HEK293T (cell line): Measurements from ENCODE around the gene PHF13.

ENCODE experiments used
- ARNT ChIP-seq: fragments of 450-650 bp; IDR thresholded peaks from 2 replicates; pipeline ENCODE4 v1.6.1; 2017; ENCODE audit warnings: mild to moderate bottlenecking
- BHLHE40 ChIP-seq: fragments of 450-650 bp; IDR thresholded peaks from 2 replicates; pipeline ENCODE4 v1.6.1; 2016; ENCODE audit warnings: mild to moderate bottlenecking, moderate library complexity, borderline replicate concordance
- CTBP1 ChIP-seq: fragments of 450-650 bp; IDR thresholded peaks from 2 replicates; pipeline ENCODE4 v1.6.1; 2016; ENCODE audit warnings: borderline replicate concordance
- ELF4 ChIP-seq: fragments of 450-650 bp; IDR thresholded peaks from 2 replicates; pipeline ENCODE4 v1.6.1; 2017; ENCODE audit warnings: antibody characterized with exemption
- FOXA1 ChIP-seq: fragments of 450-650 bp; IDR thresholded peaks from 2 replicates; pipeline ENCODE4 v1.6.1; 2016; ENCODE audit warnings: mild to moderate bottlenecking
- FOXK2 ChIP-seq: fragments of 450-650 bp; IDR thresholded peaks from 2 replicates; pipeline ENCODE4 v1.6.1; 2016; ENCODE audit warnings: mild to moderate bottlenecking
- FOXM1 ChIP-seq: fragments of 450-650 bp; IDR thresholded peaks from 2 replicates; pipeline ENCODE4 v1.6.1; 2017; ENCODE audit warnings: mild to moderate bottlenecking, borderline replicate concordance
- HDGF ChIP-seq: fragments of 450-650 bp; IDR thresholded peaks from 2 replicates; pipeline ENCODE4 v1.6.1; 2017; ENCODE audit warnings: antibody characterized with exemption, borderline replicate concordance
- LEF1 ChIP-seq: fragments of 450-650 bp; IDR thresholded peaks from 2 replicates; pipeline ENCODE4 v1.6.1; 2017; ENCODE audit warnings: mild to moderate bottlenecking, borderline replicate concordance
- PKNOX1 ChIP-seq: fragments of 450-650 bp; IDR thresholded peaks from 2 replicates; pipeline ENCODE4 v1.6.1; 2016
- SP1 ChIP-seq: fragments of 450-650 bp; IDR thresholded peaks from 2 replicates; pipeline ENCODE4 v1.6.1; 2017
- TARDBP ChIP-seq: fragments of 450-650 bp; IDR thresholded peaks from 2 replicates; pipeline ENCODE4 v1.6.1; 2016

- TF ChIP-seq FOXM1 (no peak), SP1 (no peak), TARDBP (no peak), ARNT (no peak), BHLHE40 (no peak), CTBP1 (no peak), LEF1 (no peak), FOXA1 (no peak), FOXK2 (no peak), HDGF (no peak), ELF4 (no peak), PKNOX1 (no peak)
Observed at GRCh38 chr1:6591644-6592043, 21.9 kb upstream of the PHF13 start.
